GM12874 (cell line): ENCODE results near the gene ARFGAP2.

Experiments
- TF ChIP-seq, protein P1 (sequence below): IDR thresholded peaks from 2 replicates; pipeline ENCODE4 v1.5.1; 2011; ENCODE audit warnings: low read depth, mild to moderate bottlenecking, control low read depth, low read length, moderate library complexity; ENCODE audit not compliant: insufficient read depth

The ARFGAP2 gene

GRCh38 chr11:47123094-47123493 is 53.6 kb downstream of the ARFGAP2 start:
- TF ChIP-seq, protein P1, sequence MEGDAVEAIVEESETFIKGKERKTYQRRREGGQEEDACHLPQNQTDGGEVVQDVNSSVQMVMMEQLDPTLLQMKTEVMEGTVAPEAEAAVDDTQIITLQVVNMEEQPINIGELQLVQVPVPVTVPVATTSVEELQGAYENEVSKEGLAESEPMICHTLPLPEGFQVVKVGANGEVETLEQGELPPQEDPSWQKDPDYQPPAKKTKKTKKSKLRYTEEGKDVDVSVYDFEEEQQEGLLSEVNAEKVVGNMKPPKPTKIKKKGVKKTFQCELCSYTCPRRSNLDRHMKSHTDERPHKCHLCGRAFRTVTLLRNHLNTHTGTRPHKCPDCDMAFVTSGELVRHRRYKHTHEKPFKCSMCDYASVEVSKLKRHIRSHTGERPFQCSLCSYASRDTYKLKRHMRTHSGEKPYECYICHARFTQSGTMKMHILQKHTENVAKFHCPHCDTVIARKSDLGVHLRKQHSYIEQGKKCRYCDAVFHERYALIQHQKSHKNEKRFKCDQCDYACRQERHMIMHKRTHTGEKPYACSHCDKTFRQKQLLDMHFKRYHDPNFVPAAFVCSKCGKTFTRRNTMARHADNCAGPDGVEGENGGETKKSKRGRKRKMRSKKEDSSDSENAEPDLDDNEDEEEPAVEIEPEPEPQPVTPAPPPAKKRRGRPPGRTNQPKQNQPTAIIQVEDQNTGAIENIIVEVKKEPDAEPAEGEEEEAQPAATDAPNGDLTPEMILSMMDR: no peak

DNA sequence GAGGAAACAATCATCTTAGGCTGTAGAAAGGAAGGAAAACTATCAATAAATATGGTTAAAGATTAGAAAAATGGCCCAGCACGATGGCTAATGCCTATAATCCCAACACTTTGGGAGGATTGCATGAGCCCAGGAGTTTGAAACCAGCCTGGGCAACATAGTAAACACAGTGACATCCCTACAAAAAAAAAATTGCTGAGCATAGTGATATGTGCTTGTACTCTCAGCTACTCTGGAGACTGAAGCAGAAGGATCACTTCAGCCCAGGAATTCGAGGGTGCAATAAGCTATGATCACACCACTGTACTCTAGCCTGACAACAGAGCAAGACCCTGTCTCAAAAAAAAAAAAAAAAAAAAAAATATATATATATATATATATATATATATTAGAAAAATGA is 54.9 kb downstream of the ARFGAP2 start:
- TF ChIP-seq, protein P1: no peak

GRCh38 chr11:47121056-47121455 is 55.6 kb downstream of the ARFGAP2 start:
- TF ChIP-seq, protein P1: no peak
